ENCODE results near the gene RHOXF1. TPM values are rescaled to one million over a fixed set of nuclear protein-coding genes. Genes with fewer than 3 reads are reported as not detected.

Gene RHOXF1
- total and polyA plus RNA-seq, 2 of the 8 experiments (the other 6 are each of a cell fraction or from before 2014, with no cell fraction given) = not detected

GRCh38 chrX:120147537-120147936 is 31.8 kb upstream of the RHOXF1 start:
- no peak for FAIRE-seq
- peaks cover 0 to 8% (median 2%) of the 10 kb centered on the region in 4 experiments; a peak in 2 of 8 replicates for H3K36me3 ChIP-seq (ENCODE audit: control insufficient read depth in 2 of 4, insufficient read depth in 4 of 4, low read length in 3 of 4)
- POLR2A ChIA-PET (ENCODE audit: partially characterized antibody) = no interaction called here

More at GRCh38 chrX:120147537-120147936, 31.8 kb upstream of the RHOXF1 start:
- no peak overlapping the region for H3K9ac ChIP-seq (replicated peaks in 1 of 4; ENCODE audit: extremely low read depth in 1 of 4, low read depth in 3 of 4, low read length in 3 of 4)
- no peaks in the 10 kb centered on the region for H3K27me3 ChIP-seq (replicated peaks in 1 of 4; ENCODE audit: control insufficient read depth in 3 of 4, extremely low read depth in 1 of 4, insufficient read depth in 3 of 4, low read length in 3 of 4)
- H2AK5ac ChIP-seq (ENCODE audit: low read depth, low read length) = no peak overlapping the region
- no peaks in the 10 kb centered on the region for H3K79me1 ChIP-seq (ENCODE audit: low read depth, low read length)
- H3K23me2 ChIP-seq (ENCODE audit: low read depth, low read length) = no peaks in the 10 kb centered on the region
- H2AFZ ChIP-seq (ENCODE audit: low read length) = no peak overlapping the region
- H3K27ac ChIP-seq (ENCODE audit: low read depth, low read length) = no peak overlapping the region
- no peak overlapping the region for H2BK120ac ChIP-seq (replicated peaks; ENCODE audit: low read depth, low read length)
- H4K91ac ChIP-seq (replicated peaks; ENCODE audit: insufficient read length, low read length) = no peak overlapping the region
- peaks cover 0 to 3% (median 0%) of the 10 kb centered on the region in 4 experiments; a peak in 3 of 7 replicates for H3K4me1 ChIP-seq (replicated peaks in 1 of 4; ENCODE audit: control insufficient read depth in 3 of 4, insufficient read depth in 4 of 4, low read length in 3 of 4)
- H3K14ac ChIP-seq (ENCODE audit: insufficient read length) = no peak overlapping the region
- no peak overlapping the region for H4K8ac ChIP-seq (ENCODE audit: extremely low read depth, insufficient read depth, low read length)
- H3K9me3 ChIP-seq (ENCODE audit: insufficient read depth in 2 of 2, low read depth in 1 of 2, low read length in 1 of 2) = peaks cover 11 to 19% of the 10 kb centered on the region in 2 experiments; a peak in 3 of 4 replicates
- H4K20me1 ChIP-seq (replicated peaks in 1 of 2; ENCODE audit: control insufficient read depth in 1 of 2, insufficient read depth in 2 of 2, low read length in 2 of 2) = no peaks in the 10 kb centered on the region
- H3K4ac ChIP-seq (replicated peaks; ENCODE audit: insufficient read length, low read depth, low read length) = no peak overlapping the region
- H3K4me2 ChIP-seq (ENCODE audit: insufficient read depth in 1 of 2, low read depth in 2 of 2, low read length in 2 of 2) = no peak overlapping the region
- no peak overlapping the region for H3K23ac ChIP-seq (ENCODE audit: insufficient read length)
- H4K5ac ChIP-seq (ENCODE audit: insufficient read length, low read depth, low read length) = no peak overlapping the region
- CTCF ChIA-PET (ENCODE audit: partially characterized antibody) = no interaction called here
- H3K4me3 ChIP-seq (ENCODE audit: extremely low read depth in 1 of 4, insufficient read depth in 2 of 4, low read depth in 3 of 4, low read length in 4 of 4) = no peak overlapping the region
- no peak overlapping the region for H2BK5ac ChIP-seq (ENCODE audit: low read depth, low read length)
- no peak overlapping the region for H2BK12ac ChIP-seq (ENCODE audit: low read depth, low read length)
- 97% methylated on average over 6 of the region's 8 CpGs; no CpG with 5 or more reads in 1 of the 2 experiments for WGBS, 2 experiments (ENCODE audit: extremely low coverage in 1 of 2, insufficient coverage in 1 of 2, insufficient read length in 1 of 2, insufficient replicate concordance in 2 of 2, low coverage in 1 of 2, low lambda C conversion rate in 2 of 2, missing lambda C conversion rate in 1 of 2)
- H2BK20ac ChIP-seq (ENCODE audit: low read length) = no peak overlapping the region
- TF ChIP-seq CTCF (IDR thresholded peaks at IDR 0.05; ENCODE audit: control extremely low read depth in 1 of 3, insufficient read depth in 1 of 3, low read depth in 1 of 3, low read length in 3 of 3) (no peak), GABPA (IDR thresholded peaks at IDR 0.05; ENCODE audit: borderline replicate concordance, insufficient read depth, low read length) (no peak), BCL11A (IDR thresholded peaks at IDR 0.05; ENCODE audit: low read depth in 2 of 2, low read length in 2 of 2) (no peak), RXRA (IDR thresholded peaks at IDR 0.05; ENCODE audit: insufficient read depth, low read depth, low read length) (no peak), EGR1 (IDR thresholded peaks at IDR 0.05; ENCODE audit: borderline replicate concordance, low read depth, low read length) (no peak), NANOG (IDR thresholded peaks at IDR 0.05; ENCODE audit: insufficient read depth, low read depth, low read length, poor library complexity, severe bottlenecking) (no peak), RNF2 (IDR thresholded peaks at IDR 0.05; ENCODE audit: borderline replicate concordance, low read depth, low read length, missing control alignments, poor library complexity, severe bottlenecking) (no peak), SRF (IDR thresholded peaks at IDR 0.05; ENCODE audit: low read depth, low read length) (no peak), TEAD4 (IDR thresholded peaks at IDR 0.05; ENCODE audit: low read depth, low read length) (no peak), HDAC2 (IDR thresholded peaks at IDR 0.05; ENCODE audit: borderline replicate concordance in 1 of 2, low read depth in 2 of 2, low read length in 2 of 2) (no peak), TBP (IDR thresholded peaks at IDR 0.05; ENCODE audit: low read depth, low read length) (no peak)
- no peak overlapping the region for H3K56ac ChIP-seq (replicated peaks; ENCODE audit: insufficient read length, low read depth, low read length)
- H2BK15ac ChIP-seq (ENCODE audit: low read length) = no peak overlapping the region
- no peak overlapping the region for H3K18ac ChIP-seq (ENCODE audit: extremely low read depth, low read length)
- DNase-seq (ENCODE audit: low read depth in 1 of 2, low spot score in 2 of 2) = no peak
- no peaks in the 10 kb centered on the region for H3K79me2 ChIP-seq (ENCODE audit: control insufficient read depth in 1 of 2, insufficient read depth in 2 of 2, low read length in 2 of 2)
